HG03378 (cell line): ENCODE data around the gene TMEM127.
"Not testable (repeated sequence)": the region's sequence is repeated elsewhere in the genome, so short reads cannot be mapped to it uniquely, and the experiment has no call there.

Source experiments
- ATAC-seq: cut with Tn5 transposase; IDR thresholded peaks from one replicate; pipeline ENCODE4 v1.9.1; 2021; ENCODE audit warnings: mild to moderate bottlenecking, moderate library complexity; ENCODE audit not compliant: unreplicated experiment

The TMEM127 gene

GRCh38 chr2:96243843-96244242 lies 22.0 kb downstream of the TMEM127 start:
- ATAC-seq, result no peak

GRCh38 chr2:96241900-96242611 lies 23.7 kb downstream of the TMEM127 start:
- peak; percentile 87 for ATAC-seq

GRCh38 chr2:96241227-96241626 lies 24.6 kb downstream of the TMEM127 start:
- no peak for ATAC-seq

- no peak for ATAC-seq
These were observed 25.3 kb downstream of the TMEM127 start for GRCh38 chr2:96240341-96241038.

GRCh38 chr2:96239745-96240264 lies 26.0 kb downstream of the TMEM127 start:
- ATAC-seq, result no peak

GRCh38 chr2:96239091-96239490 lies 26.7 kb downstream of the TMEM127 start:
- ATAC-seq, result no peak

GRCh38 chr2:96238266-96238665 lies 27.5 kb downstream of the TMEM127 start:
- no peak for ATAC-seq

GRCh38 chr2:96236882-96237281 lies 28.9 kb downstream of the TMEM127 start:
- no peak for ATAC-seq

- peak; percentile 94 for ATAC-seq
These were observed 31.9 kb downstream of the TMEM127 start for GRCh38 chr2:96233880-96234316.

- no peak for ATAC-seq
These were observed 32.4 kb downstream of the TMEM127 start for GRCh38 chr2:96233436-96233835.

- no peak for ATAC-seq
These were observed 34.5 kb downstream of the TMEM127 start for GRCh38 chr2:96231316-96231715.

- peak; percentile 81 for ATAC-seq
These were observed 40.7 kb downstream of the TMEM127 start for GRCh38 chr2:96225016-96225533.

GRCh38 chr2:96221106-96221505 lies 44.7 kb downstream of the TMEM127 start:
- ATAC-seq, result not testable (repeated sequence)

GRCh38 chr2:96219959-96220358 lies 45.8 kb downstream of the TMEM127 start:
- ATAC-seq, result not testable (repeated sequence)

- ATAC-seq, result no peak
These were observed 47.2 kb downstream of the TMEM127 start for GRCh38 chr2:96218508-96219131.

GRCh38 chr2:96214554-96214953 lies 51.2 kb downstream of the TMEM127 start:
- ATAC-seq, result no peak

GRCh38 chr2:96213379-96213778 lies 52.4 kb downstream of the TMEM127 start:
- ATAC-seq, result no peak

GRCh38 chr2:96212339-96212738 lies 53.5 kb downstream of the TMEM127 start:
- no peak for ATAC-seq

GRCh38 chr2:96209729-96210085 lies 56.1 kb downstream of the TMEM127 start:
- no peak for ATAC-seq

- no peak for ATAC-seq
These were observed 56.6 kb downstream of the TMEM127 start for GRCh38 chr2:96209011-96209728.
